C4-2B (cell line): Measurements from ENCODE around the gene KMT5B.

Experiments
- CTCF ChIP-seq: fragments of 450-650 bp; conservative IDR thresholded peaks from 2 replicates; pipeline ENCODE4 v1.5.1; 2017; ENCODE audit warnings: mild to moderate bottlenecking
- ZFX ChIP-seq: fragments of 450-650 bp; IDR thresholded peaks from 2 replicates; pipeline ENCODE4 v1.6.1; 2017

- TF ChIP-seq CTCF (no peak), ZFX (no peak)
Observed at GRCh38 chr11:68159665-68160064, 53.4 kb downstream of the KMT5B start.
